ENCODE measurements around the gene ATP2A2.
"Not testable (repeated sequence)": the region's sequence is repeated elsewhere in the genome, so short reads cannot be mapped to it uniquely, and the experiment has no call there.

The ATP2A2 gene

GRCh38 chr12:110253176-110253575 is 27.9 kb upstream of the ATP2A2 start:
- no peak overlapping the region for H3K23ac ChIP-seq (ENCODE audit: low read depth, low read length, poor library complexity)
- H3K9me3 ChIP-seq (replicated peaks in 1 of 2; ENCODE audit: control insufficient read depth in 2 of 2, insufficient read depth in 1 of 2, low read depth in 1 of 2, low read length in 2 of 2) = no peaks in the 10 kb centered on the region
- no peak overlapping the region for H3K27ac ChIP-seq (replicated peaks; ENCODE audit: low read length)
- H4K91ac ChIP-seq (ENCODE audit: low read depth, low read length, poor library complexity) = no peak overlapping the region
- no peak overlapping the region for H2AFZ ChIP-seq (ENCODE audit: low read length)
- H3K4me2 ChIP-seq (ENCODE audit: insufficient read depth, low read length, poor library complexity, severe bottlenecking) = no peak overlapping the region
- DNase-seq (ENCODE audit: low spot score) = no peak
- no peak overlapping the region for H3K9ac ChIP-seq (ENCODE audit: low read depth, low read length, poor library complexity)
- no peak overlapping the region for H3K14ac ChIP-seq (ENCODE audit: low read length)
- H3K4me3 ChIP-seq (ENCODE audit: low read length in 2 of 2) = no peak overlapping the region
- no peak overlapping the region for H2BK5ac ChIP-seq (ENCODE audit: low read length)
- H3K36me3 ChIP-seq (replicated peaks in 1 of 2; ENCODE audit: control insufficient read depth in 2 of 2, insufficient read depth in 2 of 2, low read length in 2 of 2) = peaks cover 0 to 3% of the 10 kb centered on the region in 2 donors
- H2AK5ac ChIP-seq (ENCODE audit: low read depth, low read length) = no peak overlapping the region
- no peak overlapping the region for H2BK120ac ChIP-seq (ENCODE audit: low read depth, low read length)
- H4K8ac ChIP-seq (ENCODE audit: low read depth, low read length) = no peak overlapping the region
- no peak overlapping the region for H2BK15ac ChIP-seq (ENCODE audit: low read length)
- no peak overlapping the region for H2BK12ac ChIP-seq (ENCODE audit: low read length)
- peaks cover 0 to 5% of the 10 kb centered on the region in 2 donors for H3K4me1 ChIP-seq (ENCODE audit: control insufficient read depth in 2 of 2, insufficient read depth in 1 of 2, low read depth in 1 of 2, low read length in 2 of 2)
- H3K27me3 ChIP-seq (ENCODE audit: control insufficient read depth in 3 of 3, insufficient read depth in 3 of 3, low read depth in 1 of 3, low read length in 3 of 3) = no peaks in the 10 kb centered on the region
- no peak overlapping the region for H3K4ac ChIP-seq (ENCODE audit: low read length)
- no CpG with 5 or more reads among the region's 9 CpGs for WGBS, 2 donors (ENCODE audit: extremely low coverage in 2 of 2, insufficient read length in 2 of 2, insufficient replicate concordance in 1 of 2)
- no peaks in the 10 kb centered on the region for H3K79me1 ChIP-seq (ENCODE audit: low read depth, low read length)
- no peak overlapping the region for H3K18ac ChIP-seq (ENCODE audit: low read length)

- WGBS, 2 donors (ENCODE audit: extremely low coverage in 2 of 2, insufficient read length in 2 of 2, insufficient replicate concordance in 1 of 2) = no CpG with 5 or more reads among the region's 6 CpGs
Measured at GRCh38 chr12:110254971-110255540, 26.0 kb upstream of the ATP2A2 start.

GRCh38 chr12:110255890-110256456 is 25.1 kb upstream of the ATP2A2 start:
- not testable (repeated sequence) for H3K14ac ChIP-seq (ENCODE audit: low read length); H3K79me1 ChIP-seq (ENCODE audit: low read depth, low read length); H3K36me3 ChIP-seq (replicated peaks in 1 of 2; ENCODE audit: control insufficient read depth in 2 of 2, insufficient read depth in 2 of 2, low read length in 2 of 2); H3K4me3 ChIP-seq (ENCODE audit: low read length in 2 of 2); H3K27me3 ChIP-seq (ENCODE audit: control insufficient read depth in 3 of 3, insufficient read depth in 3 of 3, low read depth in 1 of 3, low read length in 3 of 3); H3K4ac ChIP-seq (ENCODE audit: low read length); H2BK120ac ChIP-seq (ENCODE audit: low read depth, low read length); H2AFZ ChIP-seq (ENCODE audit: low read length); H3K9ac ChIP-seq (ENCODE audit: low read depth, low read length, poor library complexity); H3K9me3 ChIP-seq (replicated peaks in 1 of 2; ENCODE audit: control insufficient read depth in 2 of 2, insufficient read depth in 1 of 2, low read depth in 1 of 2, low read length in 2 of 2); H2BK5ac ChIP-seq (ENCODE audit: low read length); H4K91ac ChIP-seq (ENCODE audit: low read depth, low read length, poor library complexity); H3K4me2 ChIP-seq (ENCODE audit: insufficient read depth, low read length, poor library complexity, severe bottlenecking); H3K18ac ChIP-seq (ENCODE audit: low read length); H2BK15ac ChIP-seq (ENCODE audit: low read length); H3K27ac ChIP-seq (replicated peaks; ENCODE audit: low read length); H2AK5ac ChIP-seq (ENCODE audit: low read depth, low read length); H3K23ac ChIP-seq (ENCODE audit: low read depth, low read length, poor library complexity); H4K8ac ChIP-seq (ENCODE audit: low read depth, low read length); H3K4me1 ChIP-seq (ENCODE audit: control insufficient read depth in 2 of 2, insufficient read depth in 1 of 2, low read depth in 1 of 2, low read length in 2 of 2); H2BK12ac ChIP-seq (ENCODE audit: low read length); DNase-seq (ENCODE audit: low spot score)
- WGBS, 2 donors (ENCODE audit: extremely low coverage in 2 of 2, insufficient read length in 2 of 2, insufficient replicate concordance in 1 of 2) = no CpG with 5 or more reads among the region's 11 CpGs

More at GRCh38 chr12:110254971-110255540, 26.0 kb upstream of the ATP2A2 start:
- Histone ChIP-seq H2BK12ac (ENCODE audit: low read length) (no peak overlapping the region), H3K9me3 (replicated peaks in 1 of 2; ENCODE audit: control insufficient read depth in 2 of 2, insufficient read depth in 1 of 2, low read depth in 1 of 2, low read length in 2 of 2) (no peaks in the 10 kb centered on the region), H3K9ac (ENCODE audit: low read depth, low read length, poor library complexity) (no peak overlapping the region), H3K4ac (ENCODE audit: low read length) (no peak overlapping the region), H4K8ac (ENCODE audit: low read depth, low read length) (no peak overlapping the region), H3K79me1 (ENCODE audit: low read depth, low read length) (no peaks in the 10 kb centered on the region), H3K14ac (ENCODE audit: low read length) (no peak overlapping the region), H2AK5ac (ENCODE audit: low read depth, low read length) (no peak overlapping the region), H3K4me1 (ENCODE audit: control insufficient read depth in 2 of 2, insufficient read depth in 1 of 2, low read depth in 1 of 2, low read length in 2 of 2) (peaks cover 0 to 5% of the 10 kb centered on the region in 2 donors), H3K4me3 (ENCODE audit: low read length in 2 of 2) (no peak overlapping the region), H3K23ac (ENCODE audit: low read depth, low read length, poor library complexity) (no peak overlapping the region), H3K18ac (ENCODE audit: low read length) (no peak overlapping the region), H4K91ac (ENCODE audit: low read depth, low read length, poor library complexity) (no peak overlapping the region), H2BK5ac (ENCODE audit: low read length) (no peak overlapping the region), H2BK120ac (ENCODE audit: low read depth, low read length) (no peak overlapping the region), H3K27me3 (ENCODE audit: control insufficient read depth in 3 of 3, insufficient read depth in 3 of 3, low read depth in 1 of 3, low read length in 3 of 3) (no peaks in the 10 kb centered on the region), H2AFZ (ENCODE audit: low read length) (no peak overlapping the region), H3K36me3 (replicated peaks in 1 of 2; ENCODE audit: control insufficient read depth in 2 of 2, insufficient read depth in 2 of 2, low read length in 2 of 2) (no peaks in the 10 kb centered on the region), H3K27ac (replicated peaks; ENCODE audit: low read length) (no peak overlapping the region), H3K4me2 (ENCODE audit: insufficient read depth, low read length, poor library complexity, severe bottlenecking) (no peak overlapping the region), H2BK15ac (ENCODE audit: low read length) (no peak overlapping the region)
- DNase-seq (ENCODE audit: low spot score) = no peak

- no CpG with 5 or more reads among the region's 12 CpGs for WGBS, 2 donors (ENCODE audit: extremely low coverage in 2 of 2, insufficient read length in 2 of 2, insufficient replicate concordance in 1 of 2)
- Histone ChIP-seq H3K14ac (ENCODE audit: low read length) (no peak overlapping the region), H3K4ac (ENCODE audit: low read length) (no peak overlapping the region), H2AK5ac (ENCODE audit: low read depth, low read length) (no peak overlapping the region), H3K23ac (ENCODE audit: low read depth, low read length, poor library complexity) (no peak overlapping the region), H2BK5ac (ENCODE audit: low read length) (no peak overlapping the region), H2BK15ac (ENCODE audit: low read length) (peak overlapping the region; percentile 4), H3K36me3 (replicated peaks in 1 of 2; ENCODE audit: control insufficient read depth in 2 of 2, insufficient read depth in 2 of 2, low read length in 2 of 2) (no peaks in the 10 kb centered on the region), H3K27ac (replicated peaks; ENCODE audit: low read length) (no peak overlapping the region), H4K8ac (ENCODE audit: low read depth, low read length) (peak overlapping the region; percentile 19), H3K9me3 (replicated peaks in 1 of 2; ENCODE audit: control insufficient read depth in 2 of 2, insufficient read depth in 1 of 2, low read depth in 1 of 2, low read length in 2 of 2) (no peaks in the 10 kb centered on the region), H2AFZ (ENCODE audit: low read length) (no peak overlapping the region), H2BK12ac (ENCODE audit: low read length) (no peak overlapping the region), H3K4me2 (ENCODE audit: insufficient read depth, low read length, poor library complexity, severe bottlenecking) (no peak overlapping the region), H3K79me1 (ENCODE audit: low read depth, low read length) (no peaks in the 10 kb centered on the region), H4K91ac (ENCODE audit: low read depth, low read length, poor library complexity) (no peak overlapping the region), H3K4me3 (ENCODE audit: low read length in 2 of 2) (no peak overlapping the region), H3K4me1 (ENCODE audit: control insufficient read depth in 2 of 2, insufficient read depth in 1 of 2, low read depth in 1 of 2, low read length in 2 of 2) (peaks cover 0 to 5% of the 10 kb centered on the region in 2 donors), H3K18ac (ENCODE audit: low read length) (peak overlapping the region; percentile 3), H3K27me3 (ENCODE audit: control insufficient read depth in 3 of 3, insufficient read depth in 3 of 3, low read depth in 1 of 3, low read length in 3 of 3) (no peaks in the 10 kb centered on the region), H2BK120ac (ENCODE audit: low read depth, low read length) (no peak overlapping the region), H3K9ac (ENCODE audit: low read depth, low read length, poor library complexity) (no peak overlapping the region)
- DNase-seq (ENCODE audit: low spot score) = no peak
Measured at GRCh38 chr12:110256780-110257431, 24.1 kb upstream of the ATP2A2 start.

All from neuronal stem cell (in vitro differentiated cells).